Choroid plexus epithelial cell (primary cell): ENCODE data around the gene ASXL3.

ENCODE experiments used
- DNase-seq: peaks from one replicate; pipeline ENCODE4 v3.0.0-alpha.2; 2010; ENCODE audit warnings: low read depth
- H3K4me3 ChIP-seq: 2 replicates; pipeline ENCODE4 v1.5.1; 2011; ENCODE audit warnings: low read depth, mild to moderate bottlenecking, control low read depth, low read length, moderate library complexity
- TF ChIP-seq, protein P1 (sequence below): conservative IDR thresholded peaks from 2 replicates; pipeline ENCODE4 v1.5.1; 2011; ENCODE audit warnings: low read depth, mild to moderate bottlenecking, control low read depth, inconsistent platforms, low read length, moderate library complexity

The ASXL3 gene

DNA sequence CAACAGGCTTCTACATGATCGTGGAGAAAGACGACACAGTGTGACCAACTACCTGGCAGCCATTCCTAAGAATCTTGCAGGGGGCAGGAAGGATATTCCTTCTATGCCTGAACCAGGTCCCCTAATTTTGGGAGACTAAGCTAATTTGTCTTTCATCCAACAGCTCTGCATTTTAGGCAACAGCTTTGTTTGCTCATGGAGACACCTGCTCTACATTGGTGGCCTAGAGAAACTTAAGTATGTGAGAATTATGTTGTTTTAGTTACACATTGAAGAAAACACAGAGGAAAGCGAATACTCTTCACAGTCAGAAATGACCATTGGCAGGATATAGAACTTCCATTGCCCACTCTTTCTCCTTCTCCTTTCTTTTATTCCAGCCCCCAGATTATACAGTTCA lies 75.2 kb downstream of the ASXL3 start:
- TF ChIP-seq, protein P1, sequence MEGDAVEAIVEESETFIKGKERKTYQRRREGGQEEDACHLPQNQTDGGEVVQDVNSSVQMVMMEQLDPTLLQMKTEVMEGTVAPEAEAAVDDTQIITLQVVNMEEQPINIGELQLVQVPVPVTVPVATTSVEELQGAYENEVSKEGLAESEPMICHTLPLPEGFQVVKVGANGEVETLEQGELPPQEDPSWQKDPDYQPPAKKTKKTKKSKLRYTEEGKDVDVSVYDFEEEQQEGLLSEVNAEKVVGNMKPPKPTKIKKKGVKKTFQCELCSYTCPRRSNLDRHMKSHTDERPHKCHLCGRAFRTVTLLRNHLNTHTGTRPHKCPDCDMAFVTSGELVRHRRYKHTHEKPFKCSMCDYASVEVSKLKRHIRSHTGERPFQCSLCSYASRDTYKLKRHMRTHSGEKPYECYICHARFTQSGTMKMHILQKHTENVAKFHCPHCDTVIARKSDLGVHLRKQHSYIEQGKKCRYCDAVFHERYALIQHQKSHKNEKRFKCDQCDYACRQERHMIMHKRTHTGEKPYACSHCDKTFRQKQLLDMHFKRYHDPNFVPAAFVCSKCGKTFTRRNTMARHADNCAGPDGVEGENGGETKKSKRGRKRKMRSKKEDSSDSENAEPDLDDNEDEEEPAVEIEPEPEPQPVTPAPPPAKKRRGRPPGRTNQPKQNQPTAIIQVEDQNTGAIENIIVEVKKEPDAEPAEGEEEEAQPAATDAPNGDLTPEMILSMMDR: no peak
- no peak for DNase-seq
- H3K4me3 ChIP-seq: no peak overlapping the region

DNA sequence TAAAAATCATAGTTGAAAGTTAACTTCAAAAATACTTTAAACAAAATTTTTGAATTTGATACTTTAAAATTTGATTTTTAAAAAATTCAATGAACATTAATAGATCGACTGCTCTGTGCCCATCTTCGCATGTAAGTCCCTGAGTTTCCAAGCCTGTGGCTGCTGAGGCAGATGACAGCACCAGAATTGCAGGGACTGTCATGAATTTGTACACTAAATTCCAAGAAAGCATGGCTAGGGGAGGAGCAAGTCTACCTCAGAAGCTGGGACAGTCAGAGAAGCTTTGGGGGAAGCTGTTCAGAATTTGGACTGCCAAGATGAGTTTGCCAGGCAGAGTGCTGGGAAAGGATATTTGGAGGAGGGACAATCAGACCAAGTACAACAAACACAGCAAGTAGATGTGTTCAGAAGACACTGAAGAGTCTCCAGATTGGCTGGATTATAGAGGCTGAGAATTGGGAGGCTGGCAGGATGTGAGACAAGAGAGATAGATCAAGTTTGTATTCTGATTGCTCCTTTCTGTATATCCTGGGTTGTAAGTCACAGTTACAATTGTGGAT lies 79.0 kb downstream of the ASXL3 start:
- H3K4me3 ChIP-seq: no peak overlapping the region
- no peak for DNase-seq
- TF ChIP-seq, protein P1: no peak

DNA sequence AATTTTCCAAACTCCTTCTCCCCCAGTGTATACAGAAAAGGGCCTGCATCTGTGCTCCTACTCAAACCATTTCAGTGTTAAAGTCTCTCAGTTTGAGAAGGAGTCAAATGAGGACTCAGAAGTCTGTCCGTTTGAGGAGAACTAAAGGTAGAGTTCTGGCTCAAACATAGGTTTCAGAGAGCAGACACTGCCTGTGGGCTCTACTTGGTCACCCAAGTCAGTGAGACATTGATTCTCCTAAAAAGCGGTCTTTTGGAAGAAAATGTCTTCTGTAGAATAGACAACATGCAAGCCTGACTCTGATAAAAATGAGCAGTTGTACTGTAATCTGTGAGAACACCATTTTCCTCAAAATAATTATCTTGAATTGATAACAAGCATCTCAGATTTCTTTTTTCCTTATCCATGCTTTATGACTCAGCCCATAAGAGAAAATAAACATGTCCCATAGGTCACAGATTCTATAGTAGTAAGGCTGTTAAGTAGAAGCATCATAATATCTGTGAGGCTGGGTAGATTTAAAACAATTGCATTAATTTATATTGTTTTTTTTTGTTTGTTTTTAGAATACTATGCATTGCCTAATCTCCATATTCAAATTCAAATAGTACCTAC lies 82.8 kb downstream of the ASXL3 start:
- no peak overlapping the region for H3K4me3 ChIP-seq
- peak; percentile 9 for DNase-seq
- TF ChIP-seq, protein P1: no peak

DNA sequence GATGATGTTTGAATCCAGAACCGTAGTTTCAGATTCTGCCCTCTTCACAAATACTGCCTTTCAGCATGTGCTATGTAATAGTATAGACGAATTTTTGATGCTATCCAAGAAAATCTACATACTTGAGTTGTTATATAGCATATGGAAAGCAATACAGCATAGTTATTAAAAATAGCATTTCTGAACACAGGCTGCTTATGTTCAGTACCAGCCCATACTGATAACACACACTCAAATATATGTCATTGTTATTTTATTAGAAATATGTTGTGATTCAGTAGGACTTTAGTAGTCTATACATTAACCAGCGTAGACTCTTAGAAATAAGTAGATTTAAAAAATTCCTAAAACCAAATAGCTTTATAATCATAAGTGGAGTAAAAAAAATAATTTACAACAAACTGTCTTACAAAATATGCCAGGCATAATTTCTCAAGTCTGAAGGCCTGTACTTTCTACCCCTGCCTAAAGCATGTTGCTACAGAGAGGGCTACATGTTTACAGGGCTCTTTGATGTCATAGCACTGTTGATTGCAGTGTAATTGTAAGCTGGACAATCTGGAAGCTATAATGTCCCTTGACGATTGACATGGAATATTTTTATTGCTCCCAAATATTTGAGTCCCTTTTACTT lies 86.3 kb downstream of the ASXL3 start:
- TF ChIP-seq, protein P1: no peak
- no peak overlapping the region for H3K4me3 ChIP-seq
- DNase-seq: no peak

DNA sequence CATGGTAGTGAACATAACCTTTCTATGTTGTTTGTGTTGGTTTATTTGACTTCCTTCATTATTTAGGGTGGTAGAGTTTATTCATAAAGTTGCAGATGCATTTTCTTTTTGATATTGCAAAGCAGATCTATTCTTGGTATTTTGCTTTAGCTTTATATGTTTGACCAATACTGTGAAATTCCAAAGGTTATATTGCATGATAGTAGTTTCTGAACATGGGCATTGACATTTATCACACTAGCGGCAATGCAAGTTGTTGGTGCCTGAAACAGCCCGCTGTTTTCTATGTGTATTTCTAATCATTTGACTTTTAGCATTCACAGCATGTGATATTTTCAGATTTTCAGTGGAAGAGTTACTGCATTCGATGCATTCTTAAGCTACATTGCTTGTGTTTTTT lies 87.2 kb downstream of the ASXL3 start:
- no peak overlapping the region for H3K4me3 ChIP-seq
- no peak for DNase-seq
- TF ChIP-seq, protein P1: no peak

DNA sequence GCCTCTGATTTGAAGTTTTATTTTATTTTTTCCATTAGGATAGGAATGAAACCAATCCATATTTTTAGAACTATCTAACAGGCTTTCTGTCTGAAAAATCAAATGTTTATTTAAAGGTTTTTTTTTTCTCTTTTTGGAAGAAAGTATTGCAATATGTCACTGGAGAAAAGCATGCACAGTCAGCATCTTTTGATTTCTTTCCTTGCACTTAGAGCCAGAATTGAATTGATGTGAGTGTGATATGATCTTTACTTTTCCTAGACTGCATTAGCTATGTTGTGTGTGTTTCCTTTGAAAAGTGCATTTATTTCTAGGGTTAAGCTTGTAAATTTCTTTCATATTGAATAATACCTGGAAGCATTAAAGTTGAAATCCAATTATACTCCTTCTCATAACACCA lies 87.6 kb downstream of the ASXL3 start:
- TF ChIP-seq, protein P1: no peak
- H3K4me3 ChIP-seq: no peak overlapping the region
- DNase-seq: no peak

DNA sequence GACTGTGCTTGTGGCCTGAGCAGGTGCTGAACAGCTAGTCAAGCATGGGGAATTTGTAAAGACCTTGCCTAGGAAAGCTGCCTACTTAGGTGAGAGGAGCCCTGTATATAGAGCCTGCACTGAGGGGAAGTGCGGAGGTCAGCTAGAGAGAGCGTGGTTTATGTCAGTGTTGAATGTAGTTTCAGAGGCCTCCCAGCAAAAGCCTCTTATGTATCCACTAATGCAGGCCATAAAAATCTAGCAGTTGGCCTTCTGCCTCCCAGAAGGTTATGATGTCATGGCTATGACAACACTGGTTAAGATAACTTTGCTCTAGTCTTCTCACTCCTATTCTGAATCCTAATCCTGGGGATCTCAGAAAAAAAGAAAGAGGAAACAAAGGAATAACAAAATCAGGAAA lies 88.9 kb downstream of the ASXL3 start:
- DNase-seq: no peak
- no peak overlapping the region for H3K4me3 ChIP-seq
- TF ChIP-seq, protein P1: no peak
